HG03571 (cell line): ENCODE data around the gene HIF3A.

Experiments used
- ATAC-seq: cut with Tn5 transposase; IDR thresholded peaks from one replicate; pipeline ENCODE4 v1.9.1; 2021; ENCODE audit not compliant: unreplicated experiment

The HIF3A gene

DNA sequence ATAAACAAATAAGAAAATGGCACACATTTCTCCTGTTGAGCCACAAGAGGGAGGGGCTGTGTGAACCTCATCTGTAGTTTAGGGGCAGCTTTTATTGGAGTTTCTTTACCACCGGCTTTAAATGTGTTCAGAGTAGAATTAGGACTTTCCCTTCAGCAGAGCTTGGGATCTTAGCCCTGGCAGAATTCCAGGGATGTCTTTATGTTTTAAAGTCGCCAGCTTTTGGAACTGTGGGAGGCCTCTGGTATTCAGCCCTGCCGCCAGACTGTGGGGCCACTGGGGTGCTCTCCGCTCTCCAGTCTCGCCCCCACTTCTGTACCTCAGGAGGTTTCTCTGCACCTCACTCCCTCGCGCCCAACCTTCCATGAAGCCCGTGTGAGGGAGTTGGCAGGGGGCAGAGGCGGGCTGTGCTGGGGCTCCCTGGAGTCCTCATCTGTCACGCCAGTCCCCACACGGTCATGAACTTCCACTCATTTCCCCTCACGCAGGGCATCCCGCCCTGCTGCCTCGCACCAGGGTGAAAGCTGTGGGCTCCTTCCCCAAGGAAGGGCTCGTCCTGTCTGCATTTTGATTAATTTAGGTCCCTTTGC lies 85.0 kb downstream of the HIF3A start:
- ATAC-seq: no peak

DNA sequence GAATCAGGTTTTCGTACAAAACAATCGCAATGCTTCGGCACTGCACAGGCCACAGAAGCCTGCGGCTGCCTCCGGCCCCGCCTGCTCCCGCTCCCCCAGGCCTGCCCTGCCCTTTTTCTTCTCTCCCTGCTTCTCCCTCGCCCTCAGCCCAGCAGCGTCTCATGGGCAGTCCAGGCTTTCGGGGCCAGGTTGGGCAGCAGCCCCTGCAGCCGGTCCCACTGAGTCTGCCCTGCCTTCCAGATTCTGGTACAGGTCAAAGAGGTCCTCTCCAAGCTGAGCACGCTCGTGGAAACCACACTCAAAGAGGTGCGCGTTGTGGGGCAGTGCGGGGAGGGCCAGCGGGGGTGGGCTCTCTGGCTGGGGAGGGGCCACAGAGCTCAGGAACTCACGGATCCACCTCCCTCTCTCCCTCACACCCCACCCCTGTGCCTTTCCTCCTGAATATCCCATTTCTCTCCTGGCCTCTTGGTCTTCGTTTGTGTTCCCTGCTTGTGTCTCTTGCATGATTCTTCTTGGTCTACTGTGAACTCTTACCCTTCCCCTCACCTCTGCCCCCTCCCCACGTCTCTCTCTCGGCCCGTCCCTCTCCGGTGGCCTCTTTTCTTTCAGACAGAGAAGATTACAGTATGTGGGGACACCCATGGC lies 86.5 kb downstream of the HIF3A start:
- ATAC-seq: no peak

DNA sequence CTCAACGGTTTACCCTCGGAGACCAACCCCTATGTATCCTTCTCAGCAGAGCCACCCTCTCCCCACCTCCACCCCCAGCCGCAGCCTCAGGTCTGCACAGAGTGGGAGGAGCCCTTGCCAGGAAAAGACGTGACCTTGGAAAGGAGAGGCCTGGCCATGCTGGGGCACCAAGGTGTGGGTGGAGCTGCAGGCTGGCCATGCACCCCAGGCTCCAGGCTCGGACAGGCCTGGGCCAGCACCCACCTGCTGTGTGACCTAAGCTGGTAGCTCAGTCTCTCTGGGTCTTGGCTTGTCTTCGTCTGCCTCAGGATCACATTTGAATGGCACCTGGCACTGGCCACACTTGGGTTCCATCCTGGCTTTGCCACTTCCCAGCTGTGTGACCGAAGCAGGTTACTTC lies 87.0 kb downstream of the HIF3A start:
- no peak for ATAC-seq

DNA sequence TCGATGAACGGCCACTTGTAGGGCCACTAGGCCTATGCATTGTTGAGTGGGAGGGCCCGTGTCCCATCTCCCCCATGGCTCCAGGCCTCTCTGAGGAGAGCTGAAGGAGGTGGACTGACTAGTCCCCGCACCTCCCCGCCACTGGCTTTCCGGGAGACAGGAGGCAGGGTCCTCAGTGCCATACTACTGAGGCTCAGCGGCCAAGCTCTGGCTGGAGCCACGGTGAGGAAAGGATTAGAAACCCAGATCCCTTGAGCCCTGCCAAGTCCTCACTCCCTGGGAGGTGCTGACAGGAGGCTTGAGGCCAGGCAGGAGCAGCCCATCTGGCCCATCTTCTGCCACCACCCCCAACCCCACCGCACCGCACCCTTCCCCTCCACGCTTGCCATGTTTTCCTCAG lies 87.6 kb downstream of the HIF3A start:
- no peak for ATAC-seq

DNA sequence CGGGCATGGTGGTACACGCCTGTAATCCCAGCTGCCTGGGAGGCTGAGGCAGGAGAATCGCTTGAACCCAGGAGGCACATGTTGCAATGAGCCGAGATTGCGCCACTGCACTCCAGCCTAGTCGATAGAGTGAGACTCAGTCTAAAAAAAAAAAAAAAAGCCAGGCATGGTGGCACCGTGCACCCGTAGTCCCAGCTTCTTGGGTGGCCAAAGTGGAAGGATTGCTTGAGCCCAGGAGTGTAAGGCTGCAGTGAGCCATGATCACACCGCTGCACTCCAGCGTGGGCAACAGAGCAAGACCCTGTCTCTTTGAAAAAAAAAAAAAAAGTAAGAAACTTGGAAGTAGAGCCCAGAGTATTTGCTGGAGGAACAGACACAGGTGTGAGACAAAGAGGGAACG lies 88.8 kb downstream of the HIF3A start:
- no peak for ATAC-seq

DNA sequence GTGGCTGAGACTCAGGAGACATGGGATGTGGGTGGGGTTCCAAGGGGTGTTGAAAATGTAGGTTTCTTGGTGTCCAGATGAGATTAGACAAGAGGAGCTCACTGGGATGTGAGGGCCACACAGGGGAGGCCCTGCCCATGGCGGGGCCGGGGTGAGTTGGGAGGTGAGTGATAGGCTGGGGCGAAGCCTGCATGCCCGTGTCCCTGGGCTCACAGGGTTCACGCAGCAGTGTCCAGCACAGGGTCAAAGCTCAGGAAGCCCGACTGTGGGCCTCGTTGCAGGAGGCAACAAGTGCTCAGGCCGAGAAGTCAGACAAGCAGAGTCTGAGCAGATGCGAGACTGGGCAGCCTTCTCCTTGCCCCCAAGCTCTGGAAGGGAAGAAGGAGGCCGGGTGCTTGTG lies 89.3 kb downstream of the HIF3A start:
- ATAC-seq: no peak

DNA sequence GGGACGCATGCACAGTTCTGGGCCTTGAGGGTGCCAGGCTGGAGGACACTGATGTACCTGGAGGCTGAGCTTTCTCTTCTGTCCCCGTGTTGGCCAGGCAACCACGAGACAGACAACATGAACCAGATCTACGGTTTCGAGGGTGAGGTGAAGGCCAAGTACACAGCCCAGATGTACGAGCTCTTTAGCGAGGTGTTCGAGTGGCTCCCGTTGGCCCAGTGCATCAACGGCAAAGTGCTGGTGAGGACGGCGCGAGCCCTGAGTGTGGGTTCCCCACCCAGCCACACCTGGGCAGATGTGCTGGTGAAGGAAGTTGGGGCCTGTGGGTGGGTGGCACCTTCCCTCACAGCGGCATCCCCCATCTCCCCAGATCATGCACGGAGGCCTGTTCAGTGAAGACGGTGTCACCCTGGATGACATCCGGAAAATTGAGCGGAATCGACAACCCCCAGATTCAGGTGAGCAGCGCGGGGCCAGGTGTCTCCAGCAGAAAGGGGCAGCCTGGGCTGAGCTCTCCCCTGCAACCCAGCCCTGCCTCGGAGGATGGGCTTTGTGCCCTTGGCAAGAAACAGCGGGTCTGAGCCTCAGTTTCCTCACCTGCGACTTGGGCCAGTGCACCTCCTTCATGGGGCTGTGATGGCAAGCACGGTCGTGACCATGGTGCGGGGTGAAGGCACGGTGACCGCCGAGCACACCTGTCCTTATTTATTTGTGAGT lies 90.3 kb downstream of the HIF3A start:
- no peak for ATAC-seq

DNA sequence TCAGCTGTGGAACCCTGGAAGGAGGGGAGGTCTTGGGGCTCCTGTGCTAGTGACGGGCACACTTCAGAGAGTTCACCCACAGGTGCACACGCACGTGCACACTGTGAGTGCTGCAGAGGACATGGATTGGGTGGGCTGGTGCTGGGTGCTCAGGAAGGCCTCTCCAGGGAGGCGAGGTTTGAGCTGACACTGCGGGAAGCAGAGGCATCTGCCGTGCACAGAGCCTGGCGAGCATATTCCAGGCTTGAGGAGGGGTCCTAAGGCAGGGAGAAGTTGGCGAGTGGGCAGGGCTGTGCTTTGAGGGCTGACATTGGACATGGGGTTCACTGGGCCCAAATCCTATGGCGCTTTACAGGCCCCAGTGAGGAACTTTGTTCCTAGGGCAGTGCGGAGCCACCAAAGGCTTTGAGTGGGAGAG lies 90.9 kb downstream of the HIF3A start:
- no peak for ATAC-seq

DNA sequence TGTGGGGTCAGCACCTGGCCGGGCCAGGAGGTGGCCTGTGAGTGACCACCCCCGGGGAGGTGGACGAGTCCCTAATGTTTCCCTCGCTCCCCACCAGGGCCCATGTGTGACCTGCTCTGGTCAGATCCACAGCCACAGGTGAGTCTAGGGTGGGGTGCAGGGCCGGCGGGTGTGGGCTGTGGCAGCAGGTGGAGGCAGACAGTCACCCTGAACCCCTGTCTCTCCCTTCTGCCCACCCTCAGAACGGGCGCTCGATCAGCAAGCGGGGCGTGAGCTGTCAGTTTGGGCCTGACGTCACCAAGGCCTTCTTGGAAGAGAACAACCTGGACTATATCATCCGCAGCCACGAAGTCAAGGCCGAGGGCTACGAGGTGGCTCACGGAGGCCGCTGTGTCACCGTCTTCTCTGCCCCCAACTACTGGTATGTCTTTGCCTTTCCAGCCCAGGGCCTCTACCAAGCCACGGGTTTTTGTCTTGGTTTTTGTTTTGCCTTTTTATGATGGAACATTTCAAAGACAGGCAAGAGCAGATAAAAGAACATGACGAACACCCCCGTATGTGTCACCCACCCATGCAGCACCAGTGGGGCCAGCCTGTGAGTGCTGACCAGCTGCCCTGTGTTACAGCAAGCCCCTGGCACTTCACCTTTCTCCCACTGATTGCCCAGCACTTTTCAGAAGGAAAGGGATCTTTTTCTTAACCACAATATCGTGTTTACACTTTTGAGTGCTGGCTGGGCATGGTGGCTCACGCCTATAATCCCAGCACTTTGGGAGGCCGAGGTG lies 91.7 kb downstream of the HIF3A start:
- no peak for ATAC-seq

DNA sequence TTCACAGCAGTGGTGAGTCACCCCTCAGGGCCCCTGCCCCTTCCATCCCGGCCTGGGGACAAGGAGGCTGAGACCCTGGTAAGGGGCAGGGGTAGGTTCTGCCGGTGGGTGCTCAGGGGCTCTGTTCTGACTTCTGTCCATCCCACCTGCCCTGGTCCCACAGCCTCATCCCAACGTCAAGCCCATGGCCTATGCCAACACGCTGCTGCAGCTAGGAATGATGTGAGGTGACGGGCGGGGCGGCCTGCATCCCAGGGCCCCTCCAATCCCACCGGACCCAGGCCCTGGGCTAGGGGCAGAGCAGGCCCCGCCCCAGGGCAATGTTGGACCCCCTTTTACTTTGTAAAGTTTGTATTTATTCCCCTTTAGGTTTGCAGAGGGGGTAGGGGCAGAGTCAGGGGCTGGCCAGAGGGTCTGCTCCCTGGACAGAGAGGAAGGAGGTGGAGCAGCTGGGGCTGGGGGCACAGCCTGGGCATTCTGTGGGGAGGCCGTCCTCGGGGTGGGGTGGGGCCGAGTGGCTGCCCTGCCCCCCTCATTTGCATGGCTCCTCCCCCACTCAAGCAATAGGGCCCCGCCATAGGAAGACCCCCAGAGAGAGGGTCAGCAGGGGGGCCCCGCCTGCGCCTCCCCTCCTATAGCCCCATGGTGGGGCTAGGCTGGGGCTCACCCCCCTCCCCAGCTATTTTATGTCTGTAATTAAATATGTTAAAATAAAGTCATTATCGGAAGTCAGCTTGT lies 93.4 kb downstream of the HIF3A start:
- no peak for ATAC-seq

DNA sequence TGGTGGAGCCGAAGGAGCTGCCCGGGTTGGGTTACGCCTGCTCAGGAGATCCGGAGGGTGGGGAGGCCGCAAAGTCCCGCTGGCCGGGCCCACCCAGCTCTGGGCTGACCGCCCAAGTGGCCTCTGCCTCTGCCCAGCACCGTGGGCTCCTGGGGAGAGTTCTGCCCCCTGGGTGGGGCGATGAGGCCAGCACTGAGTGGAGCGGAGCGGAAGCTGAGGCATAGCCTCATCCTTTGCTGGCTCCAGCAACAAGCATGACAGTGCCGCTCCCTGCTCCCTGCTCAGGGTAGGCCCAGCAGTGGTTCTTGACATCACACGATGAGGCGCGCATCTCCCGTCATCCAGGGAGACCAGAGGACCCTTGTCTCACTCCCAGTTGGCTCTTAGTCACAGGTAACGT lies 94.0 kb downstream of the HIF3A start:
- ATAC-seq: no peak

DNA sequence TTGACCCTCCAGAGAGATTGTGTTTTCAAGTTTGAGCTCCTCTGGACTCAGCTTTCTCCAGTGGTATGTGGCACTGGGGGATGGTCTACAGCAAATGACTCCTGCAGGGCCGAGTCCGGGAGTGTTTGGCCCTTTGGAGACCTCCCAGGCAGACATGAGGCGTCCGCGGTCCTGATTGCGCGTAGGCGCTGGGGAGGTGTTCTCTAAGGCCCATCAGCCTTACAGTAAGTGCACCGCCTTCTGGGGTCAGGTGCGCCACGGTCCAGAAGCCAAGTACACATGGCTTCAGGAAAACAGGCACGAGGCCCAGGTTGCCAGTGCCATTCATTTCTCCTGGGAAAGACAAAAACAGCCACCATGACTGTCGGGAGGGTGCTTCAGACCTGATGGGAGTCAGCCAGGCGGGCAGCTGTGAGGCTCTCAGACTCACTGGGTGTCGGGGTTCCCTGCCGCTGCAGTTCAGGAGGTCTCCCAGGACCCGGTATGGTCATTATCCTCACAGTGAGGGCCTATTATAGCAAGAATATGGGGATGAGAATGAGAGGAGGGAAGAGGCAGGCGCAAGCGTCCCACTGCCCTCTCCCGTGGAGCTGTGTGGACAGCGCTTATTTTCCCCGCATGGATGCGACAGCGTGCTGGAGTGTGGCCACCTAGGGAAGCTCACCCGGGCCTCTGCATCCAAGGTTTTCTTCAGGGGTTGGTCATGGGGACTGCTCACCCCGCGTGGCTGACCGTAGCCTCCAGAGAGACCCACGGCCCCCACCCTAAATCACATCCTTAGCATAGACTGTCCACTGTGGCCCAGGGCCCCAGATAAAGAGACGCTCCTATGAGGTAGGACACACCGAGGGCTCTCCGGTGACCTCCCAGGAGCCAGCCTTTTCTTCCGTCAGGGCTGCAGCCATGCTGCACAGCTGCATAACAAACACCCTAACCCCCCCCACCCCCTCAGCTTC lies 94.7 kb downstream of the HIF3A start:
- ATAC-seq: no peak

DNA sequence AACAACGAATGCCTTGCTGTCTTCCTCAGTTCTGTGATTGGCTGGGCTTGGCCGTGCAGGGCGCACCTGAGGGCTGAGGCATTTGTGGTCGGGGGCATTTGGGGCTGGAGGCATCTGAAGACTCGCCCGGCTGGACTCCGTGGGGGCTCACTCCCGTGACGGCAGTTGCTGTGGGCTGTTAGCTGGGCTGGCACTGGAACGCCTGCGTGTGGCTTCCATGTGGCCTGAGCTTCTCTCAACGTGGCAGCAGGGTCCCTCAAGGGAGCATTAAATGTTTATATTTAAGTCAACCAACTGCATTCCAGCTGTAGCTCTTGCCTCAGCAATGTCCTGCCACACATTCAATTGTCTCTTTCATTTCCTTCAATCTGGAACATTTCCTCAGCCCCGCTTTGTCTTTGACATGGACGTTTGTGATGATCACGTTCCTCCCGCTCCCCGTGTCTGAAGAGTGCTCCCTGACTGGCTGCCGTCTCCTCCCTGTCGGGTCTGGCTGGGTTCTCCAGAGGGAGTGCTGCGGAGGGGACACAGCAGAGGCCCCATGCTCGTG lies 95.5 kb downstream of the HIF3A start:
- no peak for ATAC-seq

DNA sequence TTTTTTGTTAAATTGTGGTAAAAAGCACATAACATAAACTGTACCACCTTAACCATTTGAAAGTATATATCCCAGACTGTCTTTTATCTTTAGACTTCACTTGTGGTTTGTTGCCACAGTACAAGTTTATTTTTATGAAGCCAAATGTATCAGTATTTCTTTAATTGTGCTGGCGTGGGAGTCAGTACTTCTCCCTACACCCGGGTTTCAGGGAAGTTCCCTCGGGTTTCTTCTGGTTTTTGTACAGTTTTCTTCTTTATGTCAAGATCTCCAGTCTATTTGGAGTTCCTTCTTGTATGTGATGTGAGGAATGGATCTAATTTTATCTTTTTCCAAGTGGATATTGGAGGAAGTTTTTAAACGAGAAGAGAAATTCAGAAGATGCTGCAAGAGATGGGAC lies 96.0 kb downstream of the HIF3A start:
- ATAC-seq: no peak
